B cell (primary cell): ENCODE data around the gene PIERCE2. TPM values are rescaled to one million over a fixed set of nuclear protein-coding genes. Genes with fewer than 3 reads are reported as not detected.

Experiments
- ATAC-seq: fragments of 200-7000 bp; cut with Tn5 transposase; one replicate; pipeline ENCODE4 v1.10.0; 2021; ENCODE audit warnings: low read depth, mild to moderate bottlenecking, moderate number of reproducible peaks, moderate library complexity
- CTCF ChIA-PET: fragments of 350-600 bp; sonication (Branson Sonifier 250); formaldehyde crosslinking; loops from one replicate; lab custom pipeline; 2021; ENCODE audit warnings: antibody characterized with exemption, inconsistent platforms; lab: Charles Lee
- POLR2A ChIA-PET: fragments of 350-600 bp; sonication (Branson Sonifier 250); formaldehyde crosslinking; loops from one replicate; lab custom pipeline; 2021; ENCODE audit warnings: antibody characterized with exemption; lab: Charles Lee
- DNase-seq: peaks from one replicate; pipeline ENCODE4 v3.0.0; 2013
- H2AFZ ChIP-seq: 2 replicates; pipeline ENCODE4 v1.6.1; 2012; ENCODE audit warnings: mild to moderate bottlenecking, low read depth, low read length; ENCODE audit not compliant: insufficient read depth, poor library complexity, severe bottlenecking
- H3K27ac ChIP-seq, 2 donors: 1 replicate in 1 of 2; 2 replicates in 1 of 2; pipeline ENCODE4 v1.5.1; 2012 to 2013; ENCODE audit warnings: low read length in 2 of 2, mild to moderate bottlenecking in 2 of 2, moderate library complexity in 1 of 2
- H3K27me3 ChIP-seq, 4 experiments: fragments of 200-600 bp in 1 of 4; sonication (generic) in 1 of 4; replicated peaks in 1 of 4; 1 replicate in 2 of 4; 2 replicates in 2 of 4; pipeline versions ENCODE4 v1.6.1 to v1.7.0; 2013 to 2016; ENCODE audit warnings: low read length in 3 of 4, mild to moderate bottlenecking in 2 of 4, mixed read lengths in 1 of 4, moderate library complexity in 1 of 4; ENCODE audit not compliant: insufficient read depth in 4 of 4, control insufficient read depth in 3 of 4; ENCODE audit errors: control extremely low read depth in 1 of 4
- H3K36me3 ChIP-seq, 2 experiments: replicated peaks in 1 of 2; 1 replicate in 1 of 2; 2 replicates in 1 of 2; pipeline versions ENCODE4 v1.6.1 to v1.7.1; 2013; ENCODE audit warnings: low read length in 1 of 2; ENCODE audit not compliant: insufficient read depth in 2 of 2, control insufficient read depth in 1 of 2; ENCODE audit errors: control extremely low read depth in 1 of 2, extremely low read depth in 1 of 2
- H3K4me1 ChIP-seq, 2 donors: fragments of 200-600 bp in 1 of 2; sonication (generic) in 1 of 2; 1 replicate in 1 of 2; 2 replicates in 1 of 2; pipeline versions ENCODE4 v1.5.1 to v1.6.1; 2013 to 2017; ENCODE audit warnings: low read length in 2 of 2; ENCODE audit not compliant: control insufficient read depth in 2 of 2, insufficient read depth in 2 of 2
- H3K4me2 ChIP-seq: replicated peaks from 2 replicates; pipeline ENCODE3; 2012; ENCODE audit warnings: mild to moderate bottlenecking, low read depth, low read length; ENCODE audit not compliant: poor library complexity, severe bottlenecking
- H3K4me3 ChIP-seq, 5 experiments: fragments of 200-600 bp in 1 of 5; sonication (generic) in 1 of 5; 1 replicate in 3 of 5; 2 replicates in 2 of 5; pipeline versions ENCODE4 v1.5.1 to v1.7.0; 2011 to 2016; ENCODE audit warnings: low read length in 4 of 5, mild to moderate bottlenecking in 4 of 5, low read depth in 2 of 5, control low read depth in 1 of 5, moderate library complexity in 1 of 5; ENCODE audit not compliant: insufficient read depth in 1 of 5; ENCODE audit errors: control extremely low read depth in 1 of 5, extremely low read depth in 1 of 5
- H3K79me2 ChIP-seq: fragments of 200-600 bp; sonication (generic); one replicate; pipeline ENCODE4 v1.6.0; 2016; ENCODE audit warnings: low read length; ENCODE audit not compliant: control insufficient read depth, insufficient read depth
- H3K9ac ChIP-seq: fragments of 200-600 bp; sonication (generic); 2 replicates; pipeline ENCODE4 v1.6.1; 2017; ENCODE audit warnings: mild to moderate bottlenecking, low read length, moderate library complexity
- H3K9me3 ChIP-seq, 3 donors: one replicate each; pipeline versions ENCODE4 v1.6.1 to v1.7.1; 2013; ENCODE audit warnings: low read length in 2 of 3; ENCODE audit not compliant: control insufficient read depth in 2 of 3, insufficient read depth in 1 of 3; ENCODE audit errors: control extremely low read depth in 1 of 3
- H4K20me1 ChIP-seq: 2 replicates; pipeline ENCODE4 v1.6.0; 2012; ENCODE audit warnings: mild to moderate bottlenecking, low read length; ENCODE audit not compliant: insufficient read depth, control insufficient read depth, poor library complexity, severe bottlenecking
- H3K27ac Mint-ChIP-seq: one replicate; pipeline ENCODE4 v1.8.0; 2021; ENCODE audit warnings: mixed read lengths
- H3K27me3 Mint-ChIP-seq: one replicate; pipeline ENCODE4 v1.8.0; 2021; ENCODE audit warnings: mixed read lengths
- H3K4me1 Mint-ChIP-seq: one replicate; pipeline ENCODE4 v1.8.0; 2021; ENCODE audit warnings: mixed read lengths
- H3K4me3 Mint-ChIP-seq: one replicate; pipeline ENCODE4 v1.8.0; 2021; ENCODE audit warnings: mixed read lengths
- H3K9me3 Mint-ChIP-seq: one replicate; pipeline ENCODE4 v1.8.0; 2022; ENCODE audit warnings: mixed read lengths; ENCODE audit not compliant: insufficient read depth
- EZH2 ChIP-seq: IDR thresholded peaks from 2 replicates; pipeline ENCODE4 v1.6.1; 2012; ENCODE audit warnings: borderline replicate concordance, low read depth, mild to moderate bottlenecking, moderate library complexity, low read length; ENCODE audit not compliant: insufficient read depth, poor library complexity, severe bottlenecking
- WGBS: methylation state at CpG from one replicate; pipeline ENCODE4 v1.1.5; 2013; ENCODE audit warnings: missing lambda C conversion rate; ENCODE audit not compliant: insufficient coverage; 5-methylcytosine and 5-hydroxymethylcytosine counted together
- intact Hi-C: fragments of 100-400 bp; cut with micrococcal nuclease; formaldehyde crosslinking; loops from one replicate; pipeline ENCODE4 v1.10.0; 2022
- polyA plus RNA-seq: library from polyadenylated mRNA; depleted of rRNA; stranded (reverse); fragments of >200 nt; gene quantifications from 2 replicates; pipeline ENCODE4 v1.2.3, GENCODE V29; 2012
- total RNA-seq, 2 donors: library from RNA; stranded (reverse); fragments of 120-200 nt in 1 of 2; gene quantifications; 1 replicate in 1 of 2; 2 replicates in 1 of 2; pipeline versions ENCODE4 v1.2.3 to v1.2.4, GENCODE V29; 2013 to 2022
- TF ChIP-seq, protein P1 (sequence below): fragments of 200-600 bp; IDR thresholded peaks from one replicate; pipeline ENCODE4 v1.8.0; 2022; ENCODE audit warnings: antibody characterized with exemption, mild to moderate bottlenecking

The PIERCE2 gene
- total and polyA plus RNA-seq, 2 donors (not counting 1 experiment from before 2014, with no cell fraction given), result 1.1 to 1.8 TPM

- H3K79me2 ChIP-seq, result no peaks in the 10 kb centered on the region
- H3K36me3 ChIP-seq, result peaks cover 4 to 43% of the 10 kb centered on the region in 2 experiments
- peaks cover 3 to 8% of the 10 kb centered on the region in 2 donors for H3K4me1 ChIP-seq
- Mint-ChIP-seq H3K9me3 (no peaks in the 10 kb centered on the region), H3K27ac (peak overlapping the region; percentile 64), H3K4me3 (no peak overlapping the region), H3K4me1 (peaks cover 10% of the 10 kb centered on the region), H3K27me3 (no peaks in the 10 kb centered on the region)
- H3K9ac ChIP-seq, result no peak overlapping the region
- H3K9me3 ChIP-seq, result no peaks in the 10 kb centered on the region
- CTCF ChIA-PET, result interaction anchor here (1.2 kb wide), 1 partner anchor 58 kb away, joined by 3 read pairs; no protein-coding TSS in a partner anchor
- DNase-seq (no peak), ATAC-seq (no peak)
- no peaks in the 10 kb centered on the region for H3K27me3 ChIP-seq
- intact Hi-C loops, result loop anchor here (5.0 kb wide), 1 partner anchor 34 kb away; the partner anchor contains the start of genes CCPG1 and PIERCE2
- POLR2A ChIA-PET, result no interaction called here
- WGBS, result no CpG with 5 or more reads among the region's 3 CpGs
- peak overlapping the region in 1 of 2 donors; percentile 48 for H3K27ac ChIP-seq
- no peak for TF ChIP-seq EZH2
- TF ChIP-seq, protein P1, sequence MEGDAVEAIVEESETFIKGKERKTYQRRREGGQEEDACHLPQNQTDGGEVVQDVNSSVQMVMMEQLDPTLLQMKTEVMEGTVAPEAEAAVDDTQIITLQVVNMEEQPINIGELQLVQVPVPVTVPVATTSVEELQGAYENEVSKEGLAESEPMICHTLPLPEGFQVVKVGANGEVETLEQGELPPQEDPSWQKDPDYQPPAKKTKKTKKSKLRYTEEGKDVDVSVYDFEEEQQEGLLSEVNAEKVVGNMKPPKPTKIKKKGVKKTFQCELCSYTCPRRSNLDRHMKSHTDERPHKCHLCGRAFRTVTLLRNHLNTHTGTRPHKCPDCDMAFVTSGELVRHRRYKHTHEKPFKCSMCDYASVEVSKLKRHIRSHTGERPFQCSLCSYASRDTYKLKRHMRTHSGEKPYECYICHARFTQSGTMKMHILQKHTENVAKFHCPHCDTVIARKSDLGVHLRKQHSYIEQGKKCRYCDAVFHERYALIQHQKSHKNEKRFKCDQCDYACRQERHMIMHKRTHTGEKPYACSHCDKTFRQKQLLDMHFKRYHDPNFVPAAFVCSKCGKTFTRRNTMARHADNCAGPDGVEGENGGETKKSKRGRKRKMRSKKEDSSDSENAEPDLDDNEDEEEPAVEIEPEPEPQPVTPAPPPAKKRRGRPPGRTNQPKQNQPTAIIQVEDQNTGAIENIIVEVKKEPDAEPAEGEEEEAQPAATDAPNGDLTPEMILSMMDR, result no peak
- H3K4me3 ChIP-seq, result no peak overlapping the region
- H4K20me1 ChIP-seq, result no peaks in the 10 kb centered on the region
- H3K4me2 ChIP-seq, result peak overlapping the region; percentile 14
- H2AFZ ChIP-seq, result no peak overlapping the region
These were observed 35.4 kb upstream of the PIERCE2 start for GRCh38 chr15:55372701-55373440.

- H3K27me3 Mint-ChIP-seq, result no peaks in the 10 kb centered on the region
- peaks cover 4 to 37% of the 10 kb centered on the region in 2 experiments for H3K36me3 ChIP-seq
- TF ChIP-seq EZH2, result no peak
- TF ChIP-seq, protein P1, result no peak
- no peaks in the 10 kb centered on the region for H3K79me2 ChIP-seq
- no peak overlapping the region for H3K27ac Mint-ChIP-seq
- intact Hi-C loops, result no loop called here
- H3K27ac ChIP-seq, result no peak overlapping the region
- H2AFZ ChIP-seq, result no peak overlapping the region
- no peaks in the 10 kb centered on the region for H3K4me1 Mint-ChIP-seq
- no peak overlapping the region for H3K4me2 ChIP-seq
- WGBS, result no CpG with 5 or more reads among the region's 5 CpGs
- ATAC-seq (no peak), DNase-seq (no peak)
- H3K9me3 Mint-ChIP-seq, result peaks cover 2% of the 10 kb centered on the region
- CTCF ChIA-PET, result interaction anchor here (0.6 to 1.1 kb wide), 2 partner anchors 9 to 88 kb away, joined by 3 to 4 read pairs; no protein-coding TSS in a partner anchor
- no peak overlapping the region for H3K4me3 Mint-ChIP-seq
- H4K20me1 ChIP-seq, result no peaks in the 10 kb centered on the region
- POLR2A ChIA-PET, result no interaction called here
- no peaks in the 10 kb centered on the region for H3K27me3 ChIP-seq
- H3K9me3 ChIP-seq, result no peaks in the 10 kb centered on the region
- H3K9ac ChIP-seq, result no peak overlapping the region
- H3K4me3 ChIP-seq, result no peak overlapping the region
- H3K4me1 ChIP-seq, result no peaks in the 10 kb centered on the region
These were observed 29.2 kb upstream of the PIERCE2 start for GRCh38 chr15:55379095-55379494.
